ENCODE results near the gene PDE4D. TPM values are rescaled to one million over a fixed set of nuclear protein-coding genes. Genes with fewer than 3 reads are reported as not detected.

PDE4D gene
- total RNA-seq, 2 experiments from 2014 or later = 40.5 to 41.2 TPM

- CTCF ChIA-PET = interaction anchor here (0.6 to 2.6 kb wide), 5 partner anchors 59 to 149 kb away, joined by 3 to 12 read pairs (median 3); no protein-coding TSS in a partner anchor
- H3K9me3 Mint-ChIP-seq = peaks cover 3% of the 10 kb centered on the region
- peaks cover 28% of the 10 kb centered on the region for H3K36me3 Mint-ChIP-seq (ENCODE audit: low read depth)
- no peak overlapping the region for H3K4me3 Mint-ChIP-seq
- intact Hi-C loops (cut with micrococcal nuclease) = no loop called here
- no peaks in the 10 kb centered on the region for H3K27me3 Mint-ChIP-seq (ENCODE audit: low read depth)
- H3K27ac Mint-ChIP-seq = no peak overlapping the region
- no peak for DNase-seq
- peaks cover 31% of the 10 kb centered on the region for H3K4me1 Mint-ChIP-seq (ENCODE audit: low read depth)
Observed at GRCh38 chr5:59040804-59041201, 852.7 kb downstream of the PDE4D start.

- CTCF ChIA-PET = interaction anchor here (0.6 to 2.6 kb wide), 4 partner anchors 84 to 149 kb away, joined by 3 to 12 read pairs (median 4); no protein-coding TSS in a partner anchor
- H3K27ac Mint-ChIP-seq = peak overlapping the region; percentile 10
- no peaks in the 10 kb centered on the region for H3K27me3 Mint-ChIP-seq (ENCODE audit: low read depth)
- no peak for DNase-seq
- peak overlapping the region; percentile 94 for H3K4me3 Mint-ChIP-seq
- peaks cover 37% of the 10 kb centered on the region for H3K4me1 Mint-ChIP-seq (ENCODE audit: low read depth)
- peaks cover 31% of the 10 kb centered on the region for H3K36me3 Mint-ChIP-seq (ENCODE audit: low read depth)
- intact Hi-C loops (cut with micrococcal nuclease) = no loop called here
- H3K9me3 Mint-ChIP-seq = peaks cover 3% of the 10 kb centered on the region
Observed at GRCh38 chr5:59040024-59040803, 853.3 kb downstream of the PDE4D start.

- Mint-ChIP-seq H3K27ac (peak overlapping the region; percentile 96), H3K27me3 (ENCODE audit: low read depth) (no peaks in the 10 kb centered on the region), H3K36me3 (ENCODE audit: low read depth) (peaks cover 37% of the 10 kb centered on the region), H3K4me3 (peak overlapping the region; percentile 94), H3K4me1 (ENCODE audit: low read depth) (peaks cover 44% of the 10 kb centered on the region), H3K9me3 (peaks cover 3% of the 10 kb centered on the region)
- DNase-seq = peak; percentile 90
- intact Hi-C loops (cut with micrococcal nuclease) = loop anchor here (1.0 to 5.0 kb wide), 2 partner anchors 112 to 1867 kb away; partner anchors contain the start of gene GPBP1
- CTCF ChIA-PET = interaction anchor here (0.6 to 1.5 kb wide), 2 partner anchors 84 to 105 kb away, joined by 3 to 6 read pairs; no protein-coding TSS in a partner anchor
Observed at GRCh38 chr5:59039296-59040023, 854.1 kb downstream of the PDE4D start.

GRCh38 chr5:59038798-59039295 is 854.7 kb downstream of the PDE4D start:
- peaks cover 45% of the 10 kb centered on the region for H3K4me1 Mint-ChIP-seq (ENCODE audit: low read depth)
- peaks cover 40% of the 10 kb centered on the region for H3K36me3 Mint-ChIP-seq (ENCODE audit: low read depth)
- H3K27me3 Mint-ChIP-seq (ENCODE audit: low read depth) = no peaks in the 10 kb centered on the region
- peak overlapping the region; percentile 96 for H3K27ac Mint-ChIP-seq
- H3K4me3 Mint-ChIP-seq = peak overlapping the region; percentile 94
- peaks cover 3% of the 10 kb centered on the region for H3K9me3 Mint-ChIP-seq
- CTCF ChIA-PET = interaction anchor here (1.5 to 5.3 kb wide), 2 partner anchors 85 to 89 kb away, joined by 6 to 32 read pairs; no protein-coding TSS in a partner anchor
- peak; percentile 43 for DNase-seq
- intact Hi-C loops (cut with micrococcal nuclease) = loop anchor here (1.0 to 5.0 kb wide), 2 partner anchors 112 to 1867 kb away; partner anchors contain the start of gene GPBP1

GRCh38 chr5:59037941-59038797 is 855.4 kb downstream of the PDE4D start:
- H3K27me3 Mint-ChIP-seq (ENCODE audit: low read depth) = no peaks in the 10 kb centered on the region
- intact Hi-C loops (cut with micrococcal nuclease) = loop anchor here (5.0 kb wide), 1 partner anchor 1866 kb away; the partner anchor contains the start of gene GPBP1
- peaks cover 42% of the 10 kb centered on the region for H3K36me3 Mint-ChIP-seq (ENCODE audit: low read depth)
- H3K4me3 Mint-ChIP-seq = peak overlapping the region; percentile 94
- peaks cover 49% of the 10 kb centered on the region for H3K4me1 Mint-ChIP-seq (ENCODE audit: low read depth)
- H3K27ac Mint-ChIP-seq = peak overlapping the region; percentile 96
- no peak for DNase-seq
- H3K9me3 Mint-ChIP-seq = no peaks in the 10 kb centered on the region
- CTCF ChIA-PET = interaction anchor here (1.5 to 5.3 kb wide), 2 partner anchors 86 to 89 kb away, joined by 6 to 32 read pairs; no protein-coding TSS in a partner anchor

- Mint-ChIP-seq H3K27me3 (ENCODE audit: low read depth) (no peaks in the 10 kb centered on the region), H3K36me3 (ENCODE audit: low read depth) (peaks cover 45% of the 10 kb centered on the region), H3K9me3 (no peaks in the 10 kb centered on the region), H3K27ac (peak overlapping the region; percentile 96), H3K4me1 (ENCODE audit: low read depth) (peaks cover 51% of the 10 kb centered on the region), H3K4me3 (peak overlapping the region; percentile 94)
- no peak for DNase-seq
- CTCF ChIA-PET = interaction anchor here (3.7 to 6.0 kb wide), 3 partner anchors 87 to 138 kb away, joined by 25 to 75 read pairs (median 32); no protein-coding TSS in a partner anchor
- intact Hi-C loops (cut with micrococcal nuclease) = loop anchor here (5.0 kb wide), 1 partner anchor 1865 kb away; the partner anchor contains the start of gene GPBP1
Observed at GRCh38 chr5:59037453-59037852, 856.1 kb downstream of the PDE4D start.

GRCh38 chr5:59037041-59037440 is 856.5 kb downstream of the PDE4D start:
- intact Hi-C loops (cut with micrococcal nuclease) = loop anchor here (5.0 kb wide), 1 partner anchor 1865 kb away; the partner anchor contains the start of gene GPBP1
- CTCF ChIA-PET = interaction anchor here (0.7 to 6.0 kb wide), 6 partner anchors 9 to 138 kb away, joined by 3 to 75 read pairs (median 16); no protein-coding TSS in a partner anchor
- Mint-ChIP-seq H3K27ac (peak overlapping the region; percentile 96), H3K27me3 (ENCODE audit: low read depth) (no peaks in the 10 kb centered on the region), H3K9me3 (no peaks in the 10 kb centered on the region), H3K36me3 (ENCODE audit: low read depth) (peaks cover 48% of the 10 kb centered on the region), H3K4me3 (peak overlapping the region; percentile 94), H3K4me1 (ENCODE audit: low read depth) (peaks cover 47% of the 10 kb centered on the region)
- DNase-seq = no peak

- intact Hi-C loops (cut with micrococcal nuclease) = loop anchor here (1.0 to 5.0 kb wide), 11 partner anchors 16 to 1864 kb away; partner anchors contain the start of gene GPBP1
- H3K4me1 Mint-ChIP-seq (ENCODE audit: low read depth) = peaks cover 44% of the 10 kb centered on the region
- peaks cover 51% of the 10 kb centered on the region for H3K36me3 Mint-ChIP-seq (ENCODE audit: low read depth)
- H3K27me3 Mint-ChIP-seq (ENCODE audit: low read depth) = no peaks in the 10 kb centered on the region
- DNase-seq = peak; percentile 84
- H3K9me3 Mint-ChIP-seq = no peaks in the 10 kb centered on the region
- CTCF ChIA-PET = interaction anchor here (0.7 to 6.0 kb wide), 10 partner anchors 10 to 163 kb away, joined by 3 to 75 read pairs (median 4); no protein-coding TSS in a partner anchor
- H3K27ac Mint-ChIP-seq = peak overlapping the region; percentile 96
- H3K4me3 Mint-ChIP-seq = peak overlapping the region; percentile 94
Observed at GRCh38 chr5:59036274-59036961, 857.1 kb downstream of the PDE4D start.

- intact Hi-C loops (cut with micrococcal nuclease) = loop anchor here (1.0 to 5.0 kb wide), 11 partner anchors 15 to 1863 kb away; partner anchors contain the start of gene GPBP1
- Mint-ChIP-seq H3K9me3 (no peaks in the 10 kb centered on the region), H3K4me3 (peak overlapping the region; percentile 94), H3K27ac (peak overlapping the region; percentile 96), H3K4me1 (ENCODE audit: low read depth) (peaks cover 43% of the 10 kb centered on the region), H3K27me3 (ENCODE audit: low read depth) (no peaks in the 10 kb centered on the region), H3K36me3 (ENCODE audit: low read depth) (peaks cover 55% of the 10 kb centered on the region)
- CTCF ChIA-PET = interaction anchor here (1.0 to 6.0 kb wide), 16 partner anchors 11 to 162 kb away, joined by 3 to 75 read pairs (median 6); no protein-coding TSS in a partner anchor
- no peak for DNase-seq
Observed at GRCh38 chr5:59035681-59036080, 857.8 kb downstream of the PDE4D start.

GRCh38 chr5:59034498-59035186 is 858.9 kb downstream of the PDE4D start:
- Mint-ChIP-seq H3K27ac (peak overlapping the region; percentile 96), H3K9me3 (peaks cover 3% of the 10 kb centered on the region), H3K4me1 (ENCODE audit: low read depth) (peaks cover 46% of the 10 kb centered on the region), H3K27me3 (ENCODE audit: low read depth) (no peaks in the 10 kb centered on the region), H3K36me3 (ENCODE audit: low read depth) (peaks cover 65% of the 10 kb centered on the region), H3K4me3 (peak overlapping the region; percentile 94)
- CTCF ChIA-PET = interaction anchor here (0.7 to 6.0 kb wide), 25 partner anchors 10 to 161 kb away, joined by 3 to 75 read pairs (median 4); no protein-coding TSS in a partner anchor
- intact Hi-C loops (cut with micrococcal nuclease) = loop anchor here (1.0 to 5.0 kb wide), 2 partner anchors 140 to 1862 kb away; partner anchors contain the start of gene GPBP1
- peak; percentile 38 for DNase-seq
